Coronary artery (tissue), 2 donors: Measurements from ENCODE around the gene NTF3.

ENCODE experiments used
- DNase-seq: peaks from one replicate; pipeline ENCODE4 v3.0.0-alpha.2; 2017; ENCODE audit warnings: low spot score
- H3K27ac ChIP-seq, 2 donors: fragments of 200-600 bp; sonication (generic); one replicate each; pipeline ENCODE4 v1.5.1; 2016 to 2019
- H3K4me3 ChIP-seq: fragments of 200-600 bp; sonication (generic); 2 replicates; pipeline ENCODE4 v1.5.1; 2016; ENCODE audit warnings: mild to moderate bottlenecking, moderate library complexity
- CTCF ChIP-seq: fragments of 200-600 bp; sonication (generic); IDR thresholded peaks from one replicate; pipeline ENCODE4 v1.5.1; 2019; ENCODE audit warnings: antibody characterized with exemption

NTF3 gene

GRCh38 chr12:5509102-5509501, 77.2 kb downstream of the NTF3 start:
- H3K4me3 ChIP-seq: no peak overlapping the region
- DNase-seq: no peak
- H3K27ac ChIP-seq: no peak overlapping the region
- TF ChIP-seq CTCF: no peak

- TF ChIP-seq CTCF: no peak
- Histone ChIP-seq H3K27ac (no peak overlapping the region), H3K4me3 (no peak overlapping the region)
- DNase-seq: peak; percentile 4
Measured at GRCh38 chr12:5509557-5509956, 77.6 kb downstream of the NTF3 start.

DNA sequence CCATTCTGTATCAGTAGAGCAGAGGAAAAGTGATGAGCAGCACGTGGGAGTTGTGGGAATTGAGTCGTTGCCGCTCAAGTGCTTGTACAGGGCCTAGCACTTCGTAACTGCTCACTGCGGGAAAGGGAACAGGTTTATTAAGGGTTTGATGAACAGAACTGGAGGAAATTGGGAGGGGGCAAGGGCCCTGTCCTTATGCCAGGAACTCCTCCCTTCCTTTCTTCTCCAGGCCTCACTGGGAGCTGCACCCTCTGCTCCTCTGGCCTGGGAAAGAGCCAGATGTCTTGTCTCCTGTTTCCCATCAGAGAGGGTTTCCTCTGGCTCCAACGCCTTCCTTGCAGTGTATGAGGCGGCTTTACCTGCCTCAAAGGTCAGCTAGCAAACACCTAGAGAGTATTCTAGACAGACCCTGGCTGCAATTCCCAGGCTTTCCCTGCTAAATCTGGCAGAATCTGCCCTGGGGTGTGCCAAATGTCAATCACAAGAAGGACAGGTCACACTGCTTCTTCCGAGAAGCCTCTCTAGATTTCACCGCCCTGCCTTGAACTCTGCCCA, 78.4 kb downstream of the NTF3 start:
- peak; percentile 47 for DNase-seq
- Histone ChIP-seq H3K4me3 (no peak overlapping the region), H3K27ac (no peak overlapping the region)
- TF ChIP-seq CTCF: no peak

- Histone ChIP-seq H3K4me3 (peak overlapping the region; percentile 18), H3K27ac (no peak overlapping the region)
- DNase-seq: peak; percentile 11
- no peak for TF ChIP-seq CTCF
Measured at GRCh38 chr12:5511256-5511643, 79.3 kb downstream of the NTF3 start.

DNA sequence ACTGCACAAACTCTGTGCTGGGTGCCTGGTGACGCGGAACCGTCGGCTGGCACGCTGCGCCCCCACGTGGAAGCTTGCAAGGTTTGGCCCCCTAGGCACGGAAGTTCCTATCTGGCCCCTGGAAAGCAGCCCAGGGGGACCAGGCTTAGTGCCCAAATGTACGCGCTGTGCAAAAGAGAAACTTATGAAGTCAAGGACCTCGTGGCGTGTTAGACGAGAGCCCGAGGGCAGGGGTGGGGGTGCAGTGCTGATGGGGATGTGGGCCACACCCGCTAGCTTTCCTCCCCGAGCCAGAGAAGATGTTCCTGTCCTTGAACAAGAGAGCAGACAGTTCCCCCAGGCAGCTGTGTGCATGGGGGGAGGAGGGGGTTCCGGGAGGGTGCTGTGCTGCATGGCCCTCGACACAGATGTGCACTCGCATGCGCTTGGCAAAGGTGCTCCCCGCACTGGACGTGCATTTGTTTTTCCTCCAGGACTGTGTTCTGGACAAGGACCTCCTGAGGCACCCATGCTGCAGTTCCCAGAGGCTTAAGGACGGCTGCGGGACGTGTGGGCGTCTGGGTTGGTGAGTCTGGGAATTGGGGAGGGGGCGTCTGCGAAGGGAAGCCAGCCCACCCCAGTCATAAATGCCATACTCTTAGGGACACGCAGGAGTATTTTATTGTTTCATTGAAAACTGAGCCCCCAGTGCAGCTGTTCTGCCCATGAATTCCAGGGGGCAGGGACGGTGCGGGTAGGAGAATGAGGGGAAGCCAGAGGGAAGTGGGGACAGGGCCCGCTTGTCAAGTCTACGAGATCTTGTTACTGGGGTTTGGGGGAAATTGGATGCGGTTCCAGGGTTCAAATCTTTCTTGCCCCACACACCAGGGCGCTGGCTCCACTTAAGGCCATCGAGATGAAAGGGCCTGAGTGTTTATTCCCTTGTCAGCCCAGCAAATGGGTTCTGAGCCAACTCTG, 80.0 kb downstream of the NTF3 start:
- peak; percentile 46 for TF ChIP-seq CTCF
- H3K27ac ChIP-seq: no peak overlapping the region
- peak; percentile 72 for DNase-seq
- H3K4me3 ChIP-seq: peak overlapping the region; percentile 18

DNA sequence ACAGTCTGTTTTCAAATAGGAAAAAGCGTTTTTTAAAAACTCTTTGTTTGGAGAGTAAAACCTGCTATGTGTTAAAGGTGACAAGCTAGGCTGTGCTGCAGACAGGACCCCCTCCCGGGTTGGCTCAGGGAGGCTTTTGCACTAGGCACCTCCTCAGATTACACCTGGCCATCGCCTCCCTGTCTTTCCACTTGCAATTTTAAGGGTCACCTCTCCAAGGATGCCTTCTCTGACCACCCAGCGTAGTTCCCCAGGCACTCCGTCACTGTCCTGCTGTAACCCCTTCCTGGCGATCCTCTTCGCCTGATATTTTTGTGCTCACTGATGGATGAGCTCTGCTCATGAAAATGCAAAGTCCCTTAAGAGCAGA, 80.7 kb downstream of the NTF3 start:
- Histone ChIP-seq H3K27ac (no peak overlapping the region), H3K4me3 (no peak overlapping the region)
- TF ChIP-seq CTCF: no peak
- peak; percentile 55 for DNase-seq

DNA sequence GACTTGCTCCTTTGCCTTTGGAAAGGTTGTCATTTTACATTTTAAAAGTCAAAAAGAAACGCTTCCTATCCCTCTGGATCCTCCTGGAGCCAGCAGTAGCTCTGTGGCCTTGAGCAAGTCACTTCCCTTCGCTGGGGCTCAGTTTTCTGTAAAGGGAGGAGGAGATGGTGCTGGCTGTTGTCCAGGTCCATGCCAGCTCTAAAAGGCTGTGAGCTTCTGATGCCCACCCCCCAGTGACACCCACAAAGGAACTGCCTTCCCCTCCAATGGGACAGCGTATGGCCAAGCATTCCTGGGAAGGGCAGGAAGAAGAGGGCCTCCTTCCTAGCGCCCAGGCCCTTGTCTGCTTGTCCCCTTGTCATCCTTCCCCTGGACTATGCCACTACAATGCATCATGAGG, 81.5 kb downstream of the NTF3 start:
- no peak overlapping the region for H3K27ac ChIP-seq
- DNase-seq: peak; percentile 31
- no peak overlapping the region for H3K4me3 ChIP-seq
- no peak for TF ChIP-seq CTCF
